K562 (cell line): Measurements from ENCODE around the gene HNRNPH1.
A peak's percentile ranks its signal among the peaks of the same experiment; 100 is the strongest.

ENCODE experiments used
- AFF4 ChIP-seq: sonication (generic); formaldehyde crosslinking; IDR thresholded peaks from 2 replicates; pipeline ENCODE4 v1.8.0; 2023; ENCODE audit warnings: mild to moderate bottlenecking, missing genetic modification reagents
- CTCF ChIP-seq, 3 experiments: IDR thresholded peaks in 2 of 3; conservative IDR thresholded peaks in 1 of 3; 2 replicates each; pipeline ENCODE4 v1.5.1; 2011 to 2012; ENCODE audit warnings: low read length in 3 of 3, mild to moderate bottlenecking in 3 of 3, control low read depth in 2 of 3, improper control_type of control experiment in 1 of 3, inconsistent platforms in 1 of 3, low read depth in 1 of 3, mixed read lengths in 1 of 3, moderate library complexity in 1 of 3; ENCODE audit not compliant: insufficient read depth in 2 of 3
- ETV6 ChIP-seq, 3 experiments: fragments of 150-350 bp in 1 of 3; sonication (generic) in 1 of 3; formaldehyde crosslinking in 1 of 3; IDR thresholded peaks; 2 replicates each; pipeline versions ENCODE4 v1.6.1 to v1.8.0; 2014 to 2022; ENCODE audit warnings: borderline replicate concordance in 2 of 3, low read depth in 2 of 3, antibody characterized with exemption in 1 of 3, low read length in 1 of 3, mild to moderate bottlenecking in 1 of 3, missing genetic modification reagents in 1 of 3
- EZH2 ChIP-seq: IDR thresholded peaks from 2 replicates; pipeline ENCODE4 v1.6.1; 2012; ENCODE audit warnings: low read depth, mild to moderate bottlenecking, inconsistent platforms, low read length, borderline replicate concordance
- GABPA ChIP-seq: fragments of 200-800 bp; sonication (Bioruptor generic); conservative IDR thresholded peaks from 2 replicates; pipeline ENCODE4 v1.6.1; 2016; ENCODE audit warnings: low read depth, missing genetic modification characterization, missing compliant biosample characterization
- MED1 ChIP-seq: sonication (generic); formaldehyde crosslinking; IDR thresholded peaks from 2 replicates; pipeline ENCODE4 v1.8.1; 2023; ENCODE audit warnings: missing genetic modification reagents, borderline replicate concordance
- NCOA4 ChIP-seq: fragments of 450-650 bp; IDR thresholded peaks from 2 replicates; pipeline ENCODE4 v1.6.1; 2018; ENCODE audit warnings: mild to moderate bottlenecking; ENCODE audit not compliant: partially characterized antibody
- POLR2A ChIP-seq: fragments of 450-650 bp; conservative IDR thresholded peaks from 2 replicates; pipeline ENCODE4 v1.6.1; 2016
- SMC3 ChIP-seq: conservative IDR thresholded peaks from 2 replicates; pipeline ENCODE4 v1.6.1; 2011; ENCODE audit warnings: low read depth, low read length, improper control_type of control experiment; ENCODE audit not compliant: insufficient read depth

GRCh38 chr5:179620293-179620692 is 3.2 kb downstream of the HNRNPH1 start:
- 0 out of 2 replicates have a peak, but pooled peaks have one; percentile 38 for TF ChIP-seq POLR2A
- no peak for TF ChIP-seq GABPA
- TF ChIP-seq MED1 (CRISPR knock-in tag), result no peak
- no peak for TF ChIP-seq EZH2
- no peak for TF ChIP-seq NCOA4
- TF ChIP-seq AFF4, result no peak
- no peak for TF ChIP-seq SMC3
- TF ChIP-seq CTCF (IDR thresholded peaks at IDR 0.05 in 2 of 3, conservative IDR thresholded peaks at IDR 0.05 in 1 of 3; ENCODE audit: insufficient read depth in 2 of 3, low read depth in 1 of 3, low read length in 3 of 3), result no peak
- TF ChIP-seq ETV6 (IDR thresholded peaks at IDR 0.05; ENCODE audit: borderline replicate concordance in 1 of 2, low read depth in 2 of 2, low read length in 1 of 2), result no peak
- TF ChIP-seq ETV6 (CRISPR knock-in tag; IDR thresholded peaks at IDR 0.05; ENCODE audit: borderline replicate concordance), result no peak
